ENCODE data around the gene SDCCAG8. TPM values are rescaled to one million over a fixed set of nuclear protein-coding genes. Genes with fewer than 3 reads are reported as not detected.

SDCCAG8 gene
- total and polyA plus RNA-seq, 2 of the 8 experiments (the other 6 are each of a cell fraction or from before 2014, with no cell fraction given) = 15.6 to 21.0 TPM

- no peak overlapping the region for H4K8ac ChIP-seq (ENCODE audit: extremely low read depth, insufficient read depth, low read length)
- no peaks in the 10 kb centered on the region for H3K4me1 ChIP-seq (replicated peaks in 1 of 4; ENCODE audit: control insufficient read depth in 3 of 4, insufficient read depth in 4 of 4, low read length in 3 of 4)
- H3K14ac ChIP-seq (ENCODE audit: insufficient read length) = no peak overlapping the region
- H3K79me2 ChIP-seq (ENCODE audit: control insufficient read depth in 1 of 2, insufficient read depth in 2 of 2, low read length in 2 of 2) = no peaks in the 10 kb centered on the region
- H3K9me3 ChIP-seq (ENCODE audit: insufficient read depth in 2 of 2, low read depth in 1 of 2, low read length in 1 of 2) = no peaks in the 10 kb centered on the region
- H2BK20ac ChIP-seq (ENCODE audit: low read length) = no peak overlapping the region
- H3K18ac ChIP-seq (ENCODE audit: extremely low read depth, low read length) = no peak overlapping the region
- H4K20me1 ChIP-seq (replicated peaks in 1 of 2; ENCODE audit: control insufficient read depth in 1 of 2, insufficient read depth in 2 of 2, low read length in 2 of 2) = no peaks in the 10 kb centered on the region
- DNase-seq (ENCODE audit: low read depth in 1 of 2, low spot score in 2 of 2) (no peak), FAIRE-seq (no peak)
- H3K9ac ChIP-seq (replicated peaks in 1 of 4; ENCODE audit: extremely low read depth in 1 of 4, low read depth in 3 of 4, low read length in 3 of 4) = no peak overlapping the region
- H4K5ac ChIP-seq (ENCODE audit: insufficient read length, low read depth, low read length) = no peak overlapping the region
- H2AK5ac ChIP-seq (ENCODE audit: low read depth, low read length) = no peak overlapping the region
- H3K4ac ChIP-seq (replicated peaks; ENCODE audit: insufficient read length, low read depth, low read length) = no peak overlapping the region
- no peak overlapping the region for H2BK15ac ChIP-seq (ENCODE audit: low read length)
- CTCF ChIA-PET (ENCODE audit: partially characterized antibody) = no interaction called here
- WGBS, 2 experiments (ENCODE audit: extremely low coverage in 1 of 2, insufficient coverage in 1 of 2, insufficient read length in 1 of 2, insufficient replicate concordance in 2 of 2, low coverage in 1 of 2, low lambda C conversion rate in 2 of 2, missing lambda C conversion rate in 1 of 2) = 90% methylated on average over 2 of the region's 2 CpGs; no CpG with 5 or more reads in 1 of the 2 experiments
- POLR2A ChIA-PET (ENCODE audit: partially characterized antibody) = no interaction called here
- no peak overlapping the region for H2BK120ac ChIP-seq (replicated peaks; ENCODE audit: low read depth, low read length)
- H3K27me3 ChIP-seq (replicated peaks in 1 of 4; ENCODE audit: control insufficient read depth in 3 of 4, extremely low read depth in 1 of 4, insufficient read depth in 3 of 4, low read length in 3 of 4) = no peaks in the 10 kb centered on the region
- no peaks in the 10 kb centered on the region for H3K36me3 ChIP-seq (ENCODE audit: control insufficient read depth in 2 of 4, insufficient read depth in 4 of 4, low read length in 3 of 4)
- H2AFZ ChIP-seq (ENCODE audit: low read length) = no peak overlapping the region
- no peak overlapping the region for H3K27ac ChIP-seq (ENCODE audit: low read depth, low read length)
- H2BK5ac ChIP-seq (ENCODE audit: low read depth, low read length) = no peak overlapping the region
- H3K4me2 ChIP-seq (ENCODE audit: insufficient read depth in 1 of 2, low read depth in 2 of 2, low read length in 2 of 2) = no peak overlapping the region
- H2BK12ac ChIP-seq (ENCODE audit: low read depth, low read length) = no peak overlapping the region
- no peaks in the 10 kb centered on the region for H3K23me2 ChIP-seq (ENCODE audit: low read depth, low read length)
- H3K4me3 ChIP-seq (ENCODE audit: extremely low read depth in 1 of 4, insufficient read depth in 2 of 4, low read depth in 3 of 4, low read length in 4 of 4) = no peak overlapping the region
- H4K91ac ChIP-seq (replicated peaks; ENCODE audit: insufficient read length, low read length) = no peak overlapping the region
- H3K23ac ChIP-seq (ENCODE audit: insufficient read length) = no peak overlapping the region
- H3K56ac ChIP-seq (replicated peaks; ENCODE audit: insufficient read length, low read depth, low read length) = no peak overlapping the region
- H3K79me1 ChIP-seq (ENCODE audit: low read depth, low read length) = no peaks in the 10 kb centered on the region
- TF ChIP-seq EGR1 (IDR thresholded peaks at IDR 0.05; ENCODE audit: borderline replicate concordance, low read depth, low read length) (no peak), POU5F1 (IDR thresholded peaks at IDR 0.05; ENCODE audit: low read depth, low read length) (no peak), EP300 (IDR thresholded peaks at IDR 0.05; ENCODE audit: borderline replicate concordance in 1 of 2, low read depth in 2 of 2, low read length in 2 of 2) (no peak), NANOG (IDR thresholded peaks at IDR 0.05; ENCODE audit: insufficient read depth, low read depth, low read length, poor library complexity, severe bottlenecking) (no peak), TCF12 (IDR thresholded peaks at IDR 0.05; ENCODE audit: low read depth, low read length) (no peak), JUND (IDR thresholded peaks at IDR 0.05; ENCODE audit: low read length) (no peak), NRF1 (IDR thresholded peaks at IDR 0.05; ENCODE audit: low read depth, low read length) (no peak), RFX5 (IDR thresholded peaks at IDR 0.05; ENCODE audit: borderline replicate concordance, low read depth, low read length) (no peak), HDAC2 (IDR thresholded peaks at IDR 0.05; ENCODE audit: borderline replicate concordance in 1 of 2, low read depth in 2 of 2, low read length in 2 of 2) (no peak), CHD1 (IDR thresholded peaks at IDR 0.05; ENCODE audit: low read depth, low read length) (no peak), TEAD4 (IDR thresholded peaks at IDR 0.05; ENCODE audit: low read depth, low read length) (no peak), SIX5 (IDR thresholded peaks at IDR 0.05; ENCODE audit: low read depth, low read length) (no peak), SP4 (IDR thresholded peaks at IDR 0.05; ENCODE audit: low read length) (no peak), PHF8 (conservative IDR thresholded peaks at IDR 0.05; ENCODE audit: low read depth, low read length) (no peak), KDM5A (IDR thresholded peaks at IDR 0.05; ENCODE audit: low read length) (no peak), TAF7 (optimal IDR thresholded peaks at IDR 0.05; ENCODE audit: borderline replicate concordance, low read depth, low read length) (no peak)
Measured at GRCh38 chr1:243301059-243301458, 45.2 kb downstream of the SDCCAG8 start.

Data from H1 (cell line).